Neuron (in vitro differentiated cells): Measurements from ENCODE around the gene ZNF330.

Source experiments
- H2AFZ ChIP-seq: one replicate; pipeline ENCODE4 v1.6.1; 2013; ENCODE audit warnings: low read depth, mild to moderate bottlenecking, inconsistent platforms, low read length, moderate library complexity
- H3K27me3 ChIP-seq: one replicate; pipeline ENCODE4 v1.6.1; 2013; ENCODE audit warnings: low read length; ENCODE audit not compliant: insufficient read depth
- H3K36me3 ChIP-seq: one replicate; pipeline ENCODE4 v1.6.1; 2013; ENCODE audit warnings: low read length; ENCODE audit not compliant: insufficient read depth
- H3K4me1 ChIP-seq: one replicate; pipeline ENCODE4 v1.6.1; 2013; ENCODE audit warnings: low read length; ENCODE audit not compliant: insufficient read depth
- H3K4me3 ChIP-seq: 2 replicates; pipeline ENCODE4 v1.5.1; 2013; ENCODE audit warnings: mild to moderate bottlenecking, low read length, moderate library complexity
- H3K9me3 ChIP-seq: one replicate; pipeline ENCODE4 v1.6.1; 2013; ENCODE audit warnings: low read length

ZNF330 gene

DNA sequence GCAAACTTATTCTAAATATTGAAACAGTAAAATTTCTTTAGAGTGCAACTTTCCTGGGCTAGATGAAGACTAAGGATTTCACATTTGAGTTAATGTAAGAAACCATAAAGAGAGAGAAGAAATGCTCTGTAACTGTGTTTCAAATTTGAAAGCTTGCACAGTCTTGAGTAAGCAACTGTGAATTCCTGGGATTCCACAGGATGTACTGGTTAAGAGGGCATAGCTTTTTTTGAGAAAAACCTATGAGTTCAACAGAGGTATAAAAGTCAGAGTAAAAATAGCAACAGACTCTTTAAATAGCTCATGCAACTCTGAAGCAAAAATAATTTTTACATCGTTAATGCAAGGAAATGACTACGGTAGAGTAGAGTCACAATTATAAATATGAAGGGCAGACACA, 25.5 kb downstream of the ZNF330 start:
- no peak overlapping the region for H3K4me3 ChIP-seq
- H3K27me3 ChIP-seq: no peaks in the 10 kb centered on the region
- no peaks in the 10 kb centered on the region for H3K36me3 ChIP-seq
- no peaks in the 10 kb centered on the region for H3K9me3 ChIP-seq
- no peak overlapping the region for H2AFZ ChIP-seq
- H3K4me1 ChIP-seq: peaks cover 4% of the 10 kb centered on the region

- H3K4me3 ChIP-seq: no peak overlapping the region
- no peak overlapping the region for H2AFZ ChIP-seq
- H3K27me3 ChIP-seq: no peaks in the 10 kb centered on the region
- no peaks in the 10 kb centered on the region for H3K36me3 ChIP-seq
- peaks cover 4% of the 10 kb centered on the region for H3K4me1 ChIP-seq
- no peaks in the 10 kb centered on the region for H3K9me3 ChIP-seq
Measured at GRCh38 chr4:141246683-141247429, 26.2 kb downstream of the ZNF330 start.

- Histone ChIP-seq H3K4me3 (no peak overlapping the region), H2AFZ (no peak overlapping the region)
Measured at GRCh38 chr4:141247430-141247780, 26.7 kb downstream of the ZNF330 start.

DNA sequence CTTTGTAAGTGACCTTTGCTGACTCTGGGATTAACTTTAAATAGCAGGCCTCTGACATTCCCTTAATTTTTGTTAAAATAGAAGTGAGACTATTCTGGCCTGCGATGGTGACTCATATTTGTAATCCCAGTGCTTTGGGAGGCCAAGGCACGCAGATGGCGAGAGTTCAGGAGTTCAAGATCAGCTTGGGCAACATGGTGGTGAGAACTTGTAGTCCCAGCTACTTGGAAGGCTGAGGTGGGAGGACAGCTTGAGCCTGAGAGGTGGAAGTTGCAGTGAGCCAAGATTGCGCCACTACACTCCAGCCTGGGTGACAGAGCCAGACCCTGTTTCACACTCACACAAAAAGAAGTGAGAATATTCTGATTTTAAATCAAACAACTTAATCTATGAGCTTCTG, 27.3 kb downstream of the ZNF330 start:
- Histone ChIP-seq H2AFZ (no peak overlapping the region), H3K36me3 (no peaks in the 10 kb centered on the region), H3K4me3 (no peak overlapping the region)

More at GRCh38 chr4:141247430-141247780, 26.7 kb downstream of the ZNF330 start:
- Histone ChIP-seq H3K27me3 (no peaks in the 10 kb centered on the region), H3K36me3 (no peaks in the 10 kb centered on the region), H3K4me1 (peaks cover 4% of the 10 kb centered on the region), H3K9me3 (no peaks in the 10 kb centered on the region)

GRCh38 chr4:141248486-141248885, 27.8 kb downstream of the ZNF330 start:
- Histone ChIP-seq H3K27me3 (no peaks in the 10 kb centered on the region), H3K36me3 (no peaks in the 10 kb centered on the region), H3K9me3 (no peaks in the 10 kb centered on the region), H3K4me1 (peaks cover 4% of the 10 kb centered on the region), H2AFZ (no peak overlapping the region), H3K4me3 (no peak overlapping the region)

More for the DNA sequence above, 27.3 kb downstream of the ZNF330 start:
- no peaks in the 10 kb centered on the region for H3K9me3 ChIP-seq
- no peaks in the 10 kb centered on the region for H3K27me3 ChIP-seq
- H3K4me1 ChIP-seq: peaks cover 4% of the 10 kb centered on the region

DNA sequence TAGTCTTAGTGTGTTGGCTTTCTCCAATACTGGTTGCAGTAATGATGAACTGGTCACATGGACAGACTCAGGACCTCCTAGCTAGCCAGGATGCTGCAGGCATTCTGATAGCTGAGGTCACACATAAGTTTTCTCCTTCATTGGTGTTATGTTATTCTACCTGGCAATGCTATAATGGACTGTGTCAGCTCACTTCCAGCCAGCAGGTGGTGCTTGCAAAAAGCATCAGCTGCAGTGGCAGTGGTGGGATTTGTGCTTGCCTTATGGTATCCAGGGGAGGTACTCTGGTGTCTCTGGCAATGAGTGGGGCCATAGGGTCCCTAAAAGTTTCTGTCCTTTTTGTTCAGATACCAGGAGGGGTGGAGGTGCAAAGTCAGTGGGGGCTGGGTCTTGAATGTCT, 33.6 kb downstream of the ZNF330 start:
- Histone ChIP-seq H3K27me3 (no peaks in the 10 kb centered on the region), H3K36me3 (no peaks in the 10 kb centered on the region), H3K4me1 (no peaks in the 10 kb centered on the region), H2AFZ (no peak overlapping the region), H3K9me3 (no peaks in the 10 kb centered on the region), H3K4me3 (no peak overlapping the region)

- Histone ChIP-seq H3K27me3 (no peaks in the 10 kb centered on the region), H3K4me1 (no peaks in the 10 kb centered on the region), H3K4me3 (no peak overlapping the region)
Measured at GRCh38 chr4:141255016-141255415, 34.3 kb downstream of the ZNF330 start.

DNA sequence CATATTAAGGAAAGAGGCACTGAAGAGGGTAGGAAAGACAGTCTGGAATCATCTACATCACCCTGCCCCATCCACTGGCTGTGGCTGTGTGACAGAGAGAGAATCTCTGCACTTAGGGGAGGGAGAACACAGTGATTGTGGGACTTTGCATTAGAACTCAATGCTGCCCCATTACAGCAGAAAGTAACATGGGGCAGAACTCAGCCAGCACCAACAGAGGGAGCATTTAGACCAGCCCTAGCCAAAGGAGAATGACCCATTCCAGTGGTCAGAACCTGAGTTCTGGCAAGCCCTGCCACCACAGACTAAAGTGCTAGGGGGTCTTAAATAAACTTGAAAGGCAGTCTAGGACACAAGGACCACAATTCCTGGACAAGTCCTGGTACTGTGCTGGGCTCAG, 37.9 kb downstream of the ZNF330 start:
- Histone ChIP-seq H3K4me3 (no peak overlapping the region), H3K4me1 (no peaks in the 10 kb centered on the region), H2AFZ (no peak overlapping the region), H3K27me3 (no peaks in the 10 kb centered on the region), H3K9me3 (no peaks in the 10 kb centered on the region), H3K36me3 (no peaks in the 10 kb centered on the region)

More at GRCh38 chr4:141255016-141255415, 34.3 kb downstream of the ZNF330 start:
- Histone ChIP-seq H2AFZ (no peak overlapping the region), H3K9me3 (no peaks in the 10 kb centered on the region), H3K36me3 (no peaks in the 10 kb centered on the region)

- Histone ChIP-seq H3K9me3 (no peaks in the 10 kb centered on the region), H3K27me3 (no peaks in the 10 kb centered on the region)
Measured at GRCh38 chr4:141275834-141276233, 55.1 kb downstream of the ZNF330 start.

DNA sequence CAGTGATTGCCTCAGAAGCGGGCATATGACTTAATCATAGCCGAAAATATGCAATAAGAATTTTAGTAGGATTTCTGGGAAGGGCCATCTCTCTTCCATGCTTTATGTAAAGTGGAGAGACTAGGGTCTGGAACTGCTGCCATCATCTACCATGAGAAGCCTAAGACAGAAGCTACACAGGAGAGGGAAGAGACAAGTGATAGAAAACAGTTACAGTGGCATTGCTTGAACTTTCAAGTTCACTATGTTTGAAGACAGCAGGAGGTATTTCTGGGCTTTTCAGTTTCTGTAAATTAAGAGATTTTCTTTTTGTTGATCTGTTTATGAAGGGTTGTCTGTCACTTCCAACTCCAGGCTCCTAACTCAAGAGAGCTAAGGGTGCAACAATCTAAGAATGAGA, 62.5 kb downstream of the ZNF330 start:
- H3K27me3 ChIP-seq: no peaks in the 10 kb centered on the region
- H3K4me3 ChIP-seq: no peak overlapping the region
- no peaks in the 10 kb centered on the region for H3K36me3 ChIP-seq
- H3K4me1 ChIP-seq: no peaks in the 10 kb centered on the region
- no peaks in the 10 kb centered on the region for H3K9me3 ChIP-seq
- H2AFZ ChIP-seq: no peak overlapping the region

More at GRCh38 chr4:141275834-141276233, 55.1 kb downstream of the ZNF330 start:
- H3K36me3 ChIP-seq: no peaks in the 10 kb centered on the region
- no peak overlapping the region for H2AFZ ChIP-seq
- no peaks in the 10 kb centered on the region for H3K4me1 ChIP-seq
- no peak overlapping the region for H3K4me3 ChIP-seq

DNA sequence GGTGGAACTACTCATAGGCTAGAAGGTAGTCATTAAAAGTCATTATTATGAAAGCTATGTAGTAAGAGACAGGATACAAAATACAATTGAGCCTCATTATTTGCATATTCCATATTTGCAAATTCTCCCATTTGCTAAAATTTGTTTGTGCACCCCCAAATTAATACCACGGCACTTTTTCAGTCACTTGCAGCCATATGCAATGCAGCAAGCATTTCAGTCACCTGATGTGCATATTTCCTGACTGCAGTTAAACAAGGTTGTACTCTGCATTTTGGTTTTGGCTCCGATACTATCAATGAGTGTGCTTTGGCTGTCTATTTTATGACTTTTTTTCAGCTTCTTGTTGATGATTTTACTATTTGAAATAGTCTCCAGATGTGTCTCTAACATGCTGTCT, 62.9 kb downstream of the ZNF330 start:
- no peak overlapping the region for H3K4me3 ChIP-seq
- H3K4me1 ChIP-seq: no peaks in the 10 kb centered on the region
- H3K9me3 ChIP-seq: no peaks in the 10 kb centered on the region
- H3K36me3 ChIP-seq: no peaks in the 10 kb centered on the region
- no peak overlapping the region for H2AFZ ChIP-seq
- H3K27me3 ChIP-seq: no peaks in the 10 kb centered on the region
